ENCODE results near the gene DYNLT5.

The DYNLT5 gene, protein sequence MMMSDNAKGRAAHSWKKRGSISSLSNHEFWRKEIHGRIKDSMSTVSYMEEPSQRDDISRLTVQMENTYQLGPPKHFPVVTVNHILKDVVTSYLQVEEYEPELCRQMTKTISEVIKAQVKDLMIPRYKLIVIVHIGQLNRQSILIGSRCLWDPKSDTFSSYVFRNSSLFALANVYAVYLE

DNA sequence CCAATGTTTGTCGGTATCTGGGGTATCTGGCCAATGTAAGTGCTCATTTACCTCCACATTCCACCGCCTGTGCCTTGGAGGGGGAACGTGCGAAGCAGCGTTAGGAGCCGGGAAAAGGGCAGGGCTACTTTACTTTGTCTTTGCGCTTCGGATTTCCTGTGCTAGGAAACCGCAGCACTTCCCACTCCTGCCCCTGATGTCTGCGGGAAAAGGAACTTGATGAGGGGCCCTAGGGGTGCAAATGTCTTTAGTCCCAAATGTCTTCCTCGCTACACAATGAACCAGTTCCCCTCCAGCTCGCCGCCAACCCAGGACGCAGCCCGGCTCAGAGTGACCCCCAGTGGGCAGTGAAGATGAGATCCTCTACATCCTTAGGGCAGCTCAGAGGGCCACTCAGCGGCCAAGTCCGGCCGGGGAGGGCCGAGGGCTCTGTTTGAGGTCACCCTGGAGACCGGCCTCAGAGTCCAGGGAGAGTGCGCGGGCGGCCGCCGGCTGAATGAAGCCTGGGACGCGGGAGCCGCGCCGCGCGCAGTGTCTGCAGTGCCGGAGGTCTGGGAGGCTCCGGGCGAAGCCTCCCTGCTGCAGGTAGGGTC lies at the start of gene DYNLT5:
Gene DYNLT5 (plus strand): TSS at position 460 of the 593 bp plus-strand sequence. CDS start 2,200 bp downstream, outside the sequence.
- no peak for DNase-seq (ENCODE audit: low read depth)
- TF ChIP-seq, protein P1, sequence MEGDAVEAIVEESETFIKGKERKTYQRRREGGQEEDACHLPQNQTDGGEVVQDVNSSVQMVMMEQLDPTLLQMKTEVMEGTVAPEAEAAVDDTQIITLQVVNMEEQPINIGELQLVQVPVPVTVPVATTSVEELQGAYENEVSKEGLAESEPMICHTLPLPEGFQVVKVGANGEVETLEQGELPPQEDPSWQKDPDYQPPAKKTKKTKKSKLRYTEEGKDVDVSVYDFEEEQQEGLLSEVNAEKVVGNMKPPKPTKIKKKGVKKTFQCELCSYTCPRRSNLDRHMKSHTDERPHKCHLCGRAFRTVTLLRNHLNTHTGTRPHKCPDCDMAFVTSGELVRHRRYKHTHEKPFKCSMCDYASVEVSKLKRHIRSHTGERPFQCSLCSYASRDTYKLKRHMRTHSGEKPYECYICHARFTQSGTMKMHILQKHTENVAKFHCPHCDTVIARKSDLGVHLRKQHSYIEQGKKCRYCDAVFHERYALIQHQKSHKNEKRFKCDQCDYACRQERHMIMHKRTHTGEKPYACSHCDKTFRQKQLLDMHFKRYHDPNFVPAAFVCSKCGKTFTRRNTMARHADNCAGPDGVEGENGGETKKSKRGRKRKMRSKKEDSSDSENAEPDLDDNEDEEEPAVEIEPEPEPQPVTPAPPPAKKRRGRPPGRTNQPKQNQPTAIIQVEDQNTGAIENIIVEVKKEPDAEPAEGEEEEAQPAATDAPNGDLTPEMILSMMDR (IDR thresholded peaks at IDR 0.05; ENCODE audit: low read depth, low read length, missing control alignments) = no peak
- H3K4me3 ChIP-seq (ENCODE audit: low read depth, low read length) = no peak within 1 kb of the TSS

DNA sequence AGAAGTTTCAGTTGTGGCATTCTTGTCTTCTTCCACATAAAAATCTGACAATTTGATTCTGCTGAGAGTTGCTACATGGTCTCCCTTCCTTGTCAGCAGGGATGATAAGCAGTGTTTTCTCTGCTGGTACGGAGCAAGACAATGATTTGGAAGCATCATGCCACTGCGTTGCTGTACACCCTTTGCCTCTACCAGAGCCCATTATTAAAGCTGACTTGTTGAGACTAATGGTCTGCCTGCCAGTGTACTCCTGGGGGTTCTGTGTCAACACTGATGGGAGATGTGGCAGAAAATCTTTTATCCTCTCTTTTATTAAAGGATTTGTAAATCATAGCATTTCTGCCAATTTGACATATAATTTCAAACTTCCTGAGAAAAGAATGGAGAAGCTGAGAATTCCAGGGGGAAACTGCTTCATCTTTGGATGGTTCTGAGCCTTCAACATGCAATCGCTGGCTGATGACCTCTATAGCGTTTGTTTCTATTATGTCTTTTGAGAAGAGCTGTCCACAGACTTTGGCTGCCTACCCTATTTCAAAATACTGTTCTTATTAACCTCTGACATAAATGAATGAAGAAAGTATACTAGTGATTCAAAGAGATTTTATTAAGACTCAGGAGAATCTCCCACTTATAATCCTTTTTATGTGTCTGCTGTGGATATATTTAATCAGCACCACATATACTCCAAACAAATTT lies 47.9 kb upstream of the DYNLT5 start:
- TF ChIP-seq, protein P1 (IDR thresholded peaks at IDR 0.05; ENCODE audit: low read depth, low read length, missing control alignments) = no peak
- H3K4me3 ChIP-seq (ENCODE audit: low read depth, low read length) = no peak overlapping the region
- no peak for DNase-seq (ENCODE audit: low read depth)

DNA sequence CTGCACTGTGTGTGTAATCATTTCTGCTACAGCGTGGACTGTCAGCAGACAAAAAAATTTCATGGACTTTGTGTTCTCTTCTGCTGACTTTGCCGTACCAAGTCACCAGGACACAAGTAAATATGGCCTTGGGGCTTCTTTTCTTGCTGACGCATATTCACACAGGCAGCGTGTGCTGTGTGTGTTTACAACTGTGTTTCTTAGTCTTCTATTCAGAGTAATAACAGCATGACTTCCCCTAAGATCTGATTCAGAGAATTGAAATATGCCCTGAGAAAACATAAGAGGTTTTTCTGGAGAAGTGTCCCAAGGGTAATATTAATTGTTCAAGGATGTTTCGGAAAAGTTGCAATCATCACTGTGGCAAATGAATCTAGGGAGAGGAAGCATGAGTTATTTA lies 47.1 kb upstream of the DYNLT5 start:
- TF ChIP-seq, protein P1 (IDR thresholded peaks at IDR 0.05; ENCODE audit: low read depth, low read length, missing control alignments) = no peak
- DNase-seq (ENCODE audit: low read depth) = no peak
- no peak overlapping the region for H3K4me3 ChIP-seq (ENCODE audit: low read depth, low read length)

DNA sequence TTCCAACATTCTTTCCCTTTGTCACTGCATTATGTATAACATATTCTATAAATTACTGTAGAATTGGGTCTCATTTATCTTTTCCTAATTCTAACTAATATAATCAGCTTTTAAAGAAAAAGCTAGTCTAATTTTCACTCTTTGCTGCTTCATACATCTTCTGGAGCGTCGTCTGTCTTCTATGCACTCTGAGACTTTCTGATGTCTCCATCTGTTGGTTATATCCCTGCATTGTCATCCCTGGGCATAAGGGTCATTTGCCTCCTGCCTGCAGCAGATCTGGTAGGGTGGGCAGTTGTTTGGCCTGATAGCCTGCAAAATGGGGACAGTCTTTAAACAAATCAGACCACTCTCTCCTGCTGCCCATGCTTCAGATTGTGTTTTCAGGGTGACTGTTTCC lies 40.8 kb upstream of the DYNLT5 start:
- H3K4me3 ChIP-seq (ENCODE audit: low read depth, low read length) = no peak overlapping the region
- TF ChIP-seq, protein P1 (IDR thresholded peaks at IDR 0.05; ENCODE audit: low read depth, low read length, missing control alignments) = no peak
- no peak for DNase-seq (ENCODE audit: low read depth)

DNA sequence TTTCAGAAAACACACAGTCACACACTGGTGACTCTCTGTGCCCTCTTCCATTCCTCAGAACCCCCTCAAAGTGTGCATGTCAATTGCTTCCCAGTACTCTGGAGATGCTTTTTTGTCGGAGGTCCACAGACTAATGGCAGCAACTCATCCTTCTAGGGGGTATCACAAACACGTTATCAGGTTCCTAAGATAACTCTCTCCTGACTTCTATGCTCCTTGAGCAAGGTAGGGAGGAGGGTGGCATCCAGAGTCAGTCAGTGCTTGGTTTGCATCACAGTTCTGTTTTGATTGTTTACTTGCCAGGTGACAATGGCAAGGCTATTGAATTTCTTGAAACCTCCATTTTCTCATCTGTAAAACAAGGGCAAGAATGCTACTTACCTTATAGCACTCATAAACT lies 39.4 kb upstream of the DYNLT5 start:
- DNase-seq (ENCODE audit: low read depth) = no peak
- TF ChIP-seq, protein P1 (IDR thresholded peaks at IDR 0.05; ENCODE audit: low read depth, low read length, missing control alignments) = no peak
- no peak overlapping the region for H3K4me3 ChIP-seq (ENCODE audit: low read depth, low read length)

DNA sequence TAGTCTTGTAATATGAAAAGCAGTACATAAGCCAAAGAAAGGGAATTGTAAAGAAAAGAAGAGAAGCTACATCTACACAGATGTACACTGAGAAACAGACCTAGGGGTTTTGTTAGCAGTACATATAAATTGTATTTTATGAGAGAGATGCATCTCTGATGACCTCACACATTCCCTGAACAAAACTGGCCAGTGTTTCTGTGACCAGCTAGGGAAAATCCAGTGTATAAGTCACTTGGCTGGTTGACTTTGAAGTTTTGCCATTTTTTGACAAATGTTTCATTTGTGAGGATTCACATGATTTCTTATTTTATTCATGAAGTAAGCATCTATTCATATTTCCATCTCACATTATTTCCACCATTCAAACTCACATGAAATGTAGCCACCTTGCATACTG lies 28.3 kb upstream of the DYNLT5 start:
- no peak overlapping the region for H3K4me3 ChIP-seq (ENCODE audit: low read depth, low read length)
- no peak for DNase-seq (ENCODE audit: low read depth)
- TF ChIP-seq, protein P1 (IDR thresholded peaks at IDR 0.05; ENCODE audit: low read depth, low read length, missing control alignments) = no peak
